MM.1S (cell line): ENCODE results near the gene WDR62.

Source experiments
- DNase-seq: peaks from one replicate; pipeline ENCODE4 v3.0.0-alpha.2; 2015
- H2AFZ ChIP-seq: fragments of 300-600 bp; sonication (generic); 2 replicates; pipeline ENCODE4 v1.6.0; 2016; ENCODE audit warnings: antibody characterized with exemption, low read length
- H3F3A ChIP-seq: fragments of 300-600 bp; sonication (generic); 2 replicates; pipeline ENCODE4 v1.6.1; 2016; ENCODE audit warnings: mild to moderate bottlenecking, antibody characterized with exemption, low read length, moderate library complexity, mixed read lengths; ENCODE audit not compliant: insufficient read depth
- H3K27ac ChIP-seq: fragments of 300-600 bp; sonication (generic); 2 replicates; pipeline ENCODE4 v1.5.1; 2016; ENCODE audit warnings: mild to moderate bottlenecking, low read length
- H3K27me3 ChIP-seq: fragments of 300-600 bp; sonication (generic); replicated peaks from 2 replicates; pipeline ENCODE4 v1.6.0; 2016; ENCODE audit warnings: low read length; ENCODE audit not compliant: insufficient read depth
- H3K36me3 ChIP-seq: fragments of 300-600 bp; sonication (generic); replicated peaks from 2 replicates; pipeline ENCODE4 v1.6.1; 2016; ENCODE audit warnings: mild to moderate bottlenecking, low read length, mixed read lengths; ENCODE audit not compliant: insufficient read depth
- H3K4me1 ChIP-seq: fragments of 300-600 bp; sonication (generic); 2 replicates; pipeline ENCODE4 v1.6.1; 2016; ENCODE audit warnings: low read length, mixed read lengths
- H3K4me2 ChIP-seq: fragments of 300-600 bp; sonication (generic); 2 replicates; pipeline ENCODE4 v1.6.0; 2016; ENCODE audit warnings: low read depth, low read length
- H3K4me3 ChIP-seq: fragments of 300-600 bp; sonication (generic); 2 replicates; pipeline ENCODE4 v1.5.1; 2016; ENCODE audit warnings: low read length, mixed read lengths
- H3K79me2 ChIP-seq: fragments of 300-600 bp; sonication (generic); 2 replicates; pipeline ENCODE4 v1.6.1; 2016; ENCODE audit warnings: mixed run types, low read length, mixed read lengths
- H3K9ac ChIP-seq: fragments of 300-600 bp; sonication (generic); 2 replicates; pipeline ENCODE4 v1.6.1; 2016; ENCODE audit warnings: low read length, mixed read lengths
- H3K9me2 ChIP-seq: fragments of 300-600 bp; sonication (generic); replicated peaks from 2 replicates; pipeline ENCODE4 v1.6.1; 2016; ENCODE audit warnings: mild to moderate bottlenecking, low read length, mixed read lengths; ENCODE audit not compliant: insufficient read depth
- H3K9me3 ChIP-seq: fragments of 300-600 bp; sonication (generic); replicated peaks from 2 replicates; pipeline ENCODE4 v1.6.1; 2016; ENCODE audit warnings: mild to moderate bottlenecking, low read length, mixed read lengths; ENCODE audit not compliant: insufficient read depth
- H4K20me1 ChIP-seq: fragments of 300-600 bp; sonication (generic); 2 replicates; pipeline ENCODE4 v1.6.1; 2016; ENCODE audit warnings: mild to moderate bottlenecking, low read length, moderate library complexity, mixed read lengths; ENCODE audit not compliant: insufficient read depth
- CTCF ChIP-seq: fragments of 300-600 bp; sonication (generic); IDR thresholded peaks from 2 replicates; pipeline ENCODE4 v1.5.1; 2016; ENCODE audit warnings: antibody characterized with exemption, low read length, mixed read lengths
- EZH2 ChIP-seq: fragments of 300-600 bp; sonication (generic); optimal IDR thresholded peaks from 2 replicates; pipeline ENCODE3; 2017; ENCODE audit warnings: low read depth, mild to moderate bottlenecking, antibody characterized with exemption, low read length, mixed read lengths
- EZH2phosphoT487 ChIP-seq: fragments of 300-600 bp; sonication (generic); IDR thresholded peaks from 2 replicates; pipeline ENCODE4 v1.6.1; 2018; ENCODE audit warnings: antibody characterized with exemption, low read length

Gene WDR62

GRCh38 chr19:36140304-36141038, 85.8 kb downstream of the WDR62 start:
- peaks cover 21% of the 10 kb centered on the region for H3K4me1 ChIP-seq
- peak overlapping the region; percentile 95 for H3K9ac ChIP-seq
- DNase-seq = peak; percentile 39
- peaks cover 13% of the 10 kb centered on the region for H3K36me3 ChIP-seq
- no peak for TF ChIP-seq EZH2
- no peak for TF ChIP-seq EZH2phosphoT487
- no peak for TF ChIP-seq CTCF
- peak overlapping the region; percentile 99 for H3K4me3 ChIP-seq
- H3K79me2 ChIP-seq = peaks cover 29% of the 10 kb centered on the region
- H3K27ac ChIP-seq = peak overlapping the region; percentile 92
- H4K20me1 ChIP-seq = no peaks in the 10 kb centered on the region
- H3F3A ChIP-seq = peaks cover 35% of the 10 kb centered on the region
- H2AFZ ChIP-seq = peak overlapping the region; percentile 81
- H3K27me3 ChIP-seq = no peaks in the 10 kb centered on the region
- no peaks in the 10 kb centered on the region for H3K9me3 ChIP-seq
- no peaks in the 10 kb centered on the region for H3K9me2 ChIP-seq
- peak overlapping the region; percentile 91 for H3K4me2 ChIP-seq

GRCh38 chr19:36141039-36141927, 86.6 kb downstream of the WDR62 start:
- TF ChIP-seq EZH2phosphoT487 (no peak), EZH2 (no peak), CTCF (no peak)
- no peaks in the 10 kb centered on the region for H3K9me2 ChIP-seq
- H3F3A ChIP-seq = peaks cover 31% of the 10 kb centered on the region
- H3K79me2 ChIP-seq = peaks cover 29% of the 10 kb centered on the region
- H3K36me3 ChIP-seq = peaks cover 13% of the 10 kb centered on the region
- H3K27me3 ChIP-seq = no peaks in the 10 kb centered on the region
- H3K4me3 ChIP-seq = peak overlapping the region; percentile 99
- no peak overlapping the region for H3K27ac ChIP-seq
- H3K4me2 ChIP-seq = peak overlapping the region; percentile 85
- H3K4me1 ChIP-seq = peaks cover 17% of the 10 kb centered on the region
- peak; percentile 85 for DNase-seq
- H2AFZ ChIP-seq = no peak overlapping the region
- H3K9ac ChIP-seq = peak overlapping the region; percentile 95
- H3K9me3 ChIP-seq = no peaks in the 10 kb centered on the region
- H4K20me1 ChIP-seq = no peaks in the 10 kb centered on the region

- no peaks in the 10 kb centered on the region for H4K20me1 ChIP-seq
- TF ChIP-seq EZH2 (no peak), EZH2phosphoT487 (no peak)
- peaks cover 25% of the 10 kb centered on the region for H3F3A ChIP-seq
- no peak overlapping the region for H3K9ac ChIP-seq
- H3K36me3 ChIP-seq = peaks cover 13% of the 10 kb centered on the region
- H3K27ac ChIP-seq = no peak overlapping the region
- H3K4me2 ChIP-seq = no peak overlapping the region
- peaks cover 29% of the 10 kb centered on the region for H3K79me2 ChIP-seq
- no peak overlapping the region for H3K4me3 ChIP-seq
- H3K9me3 ChIP-seq = no peaks in the 10 kb centered on the region
- no peak overlapping the region for H2AFZ ChIP-seq
- peaks cover 12% of the 10 kb centered on the region for H3K4me1 ChIP-seq
- no peak for DNase-seq
- no peaks in the 10 kb centered on the region for H3K9me2 ChIP-seq
- H3K27me3 ChIP-seq = no peaks in the 10 kb centered on the region
Observed at GRCh38 chr19:36142046-36142445, 87.3 kb downstream of the WDR62 start.
